GM21360 (cell line): ENCODE results near the gene PHF23.
"Not testable (repeated sequence)": the region's sequence is repeated elsewhere in the genome, so short reads cannot be mapped to it uniquely, and the experiment has no call there.

ENCODE experiments used
- ATAC-seq: cut with Tn5 transposase; IDR thresholded peaks from one replicate; pipeline ENCODE4 v1.9.1; 2021; ENCODE audit warnings: mild to moderate bottlenecking, moderate library complexity; ENCODE audit not compliant: unreplicated experiment

Gene PHF23

GRCh38 chr17:7259555-7259889 is 20.3 kb upstream of the PHF23 start:
- ATAC-seq, result no peak

- no peak for ATAC-seq
These were observed 19.7 kb upstream of the PHF23 start for GRCh38 chr17:7258731-7259554.

GRCh38 chr17:7256766-7257456 is 17.7 kb upstream of the PHF23 start:
- ATAC-seq, result no peak

GRCh38 chr17:7254511-7254910 is 15.3 kb upstream of the PHF23 start:
- ATAC-seq, result no peak

DNA sequence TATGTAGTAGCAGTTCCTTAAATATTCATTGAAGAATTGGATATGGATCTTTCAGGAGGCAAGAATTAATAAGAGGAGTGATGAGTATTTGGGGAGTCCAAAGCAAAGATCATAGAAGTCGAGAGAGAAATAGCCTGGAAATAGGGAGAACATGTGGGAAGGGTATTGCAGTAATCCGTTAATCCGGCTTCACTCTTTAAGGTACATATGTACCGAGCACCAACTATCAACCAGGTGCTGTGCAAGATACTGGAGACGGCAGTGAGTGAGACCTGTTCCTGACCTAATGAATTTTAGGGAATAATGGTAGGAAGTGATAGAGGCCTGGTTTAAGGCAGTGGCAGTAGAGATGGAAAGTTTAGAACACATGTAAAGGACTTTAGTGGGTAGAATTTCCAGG is 13.8 kb upstream of the PHF23 start:
- no peak for ATAC-seq

- ATAC-seq, result peak; percentile 43
These were observed 13.2 kb upstream of the PHF23 start, which contains the start of gene ELP5 for GRCh38 chr17:7252176-7253043. ELP5 (plus strand) TSS chr17:7252215; CDS start chr17:7252551, 336 bp downstream.

- ATAC-seq, result peak; percentile 79
These were observed 12.5 kb upstream of the PHF23 start, which contains the start of gene CTDNEP1 for GRCh38 chr17:7251661-7252175. CTDNEP1 (minus strand) TSS chr17:7251734; CDS start chr17:7251296, 438 bp downstream.

GRCh38 chr17:7250695-7251627 is 11.7 kb upstream of the PHF23 start:
- no peak for ATAC-seq

DNA sequence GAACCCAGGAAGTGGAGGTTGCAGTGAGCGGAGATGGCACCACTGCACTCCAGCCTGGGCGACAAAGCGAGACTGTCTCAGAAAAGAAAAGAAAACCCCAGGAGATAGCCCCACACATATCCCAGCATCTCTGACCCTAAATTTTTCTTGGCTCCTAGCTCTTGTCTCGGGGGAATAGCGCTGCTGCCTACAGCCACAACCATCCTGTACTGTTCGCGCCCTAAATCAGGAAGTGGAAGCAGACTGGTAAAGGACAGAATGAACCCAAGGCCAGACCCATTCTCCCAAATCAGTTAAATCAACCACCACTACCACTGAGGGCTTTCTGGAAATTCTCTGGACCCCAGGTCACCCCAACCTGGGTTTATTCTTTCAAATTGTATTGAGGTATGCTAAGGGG is 10.6 kb upstream of the PHF23 start:
- ATAC-seq, result no peak

GRCh38 chr17:7249214-7249613 is 10.0 kb upstream of the PHF23 start:
- no peak for ATAC-seq

DNA sequence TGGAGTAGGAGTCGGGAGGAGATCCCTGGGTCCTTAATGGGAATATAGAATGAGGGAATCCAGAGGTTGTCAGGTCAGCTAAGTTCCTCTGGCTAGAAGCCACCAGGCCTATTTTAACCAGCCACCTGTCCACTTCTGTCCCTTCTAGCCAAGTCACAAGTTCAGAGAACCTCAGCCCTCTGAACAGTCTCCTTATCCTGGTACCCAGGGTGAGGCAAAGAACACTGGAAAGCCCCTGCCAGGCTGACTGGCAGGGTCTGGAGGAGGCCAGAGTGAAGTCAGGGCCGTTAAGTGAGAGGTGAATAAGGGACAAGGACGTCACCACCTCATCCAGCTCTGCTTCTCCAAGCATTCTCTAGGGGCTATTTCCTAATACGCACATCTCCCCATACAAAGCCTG is 9.5 kb upstream of the PHF23 start:
- ATAC-seq, result no peak

DNA sequence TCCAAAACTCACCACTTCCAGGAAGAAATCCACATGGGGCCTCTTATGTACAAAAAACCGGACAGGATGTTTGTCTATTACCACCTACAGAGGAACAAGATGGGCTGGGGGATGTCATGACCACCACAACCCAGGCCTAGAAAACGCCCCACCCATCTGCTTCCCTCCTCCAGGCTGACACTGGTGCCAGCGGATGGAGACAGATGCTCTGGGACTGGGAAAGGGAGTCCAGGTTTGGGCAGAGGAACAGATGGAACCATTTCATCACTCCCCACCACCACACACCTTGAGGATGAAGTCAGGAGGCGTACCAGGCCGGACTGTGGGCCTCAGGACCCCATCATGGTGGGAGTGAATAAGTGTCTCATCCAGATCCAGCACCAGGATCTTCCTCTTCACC is 7.5 kb upstream of the PHF23 start:
- ATAC-seq, result no peak

DNA sequence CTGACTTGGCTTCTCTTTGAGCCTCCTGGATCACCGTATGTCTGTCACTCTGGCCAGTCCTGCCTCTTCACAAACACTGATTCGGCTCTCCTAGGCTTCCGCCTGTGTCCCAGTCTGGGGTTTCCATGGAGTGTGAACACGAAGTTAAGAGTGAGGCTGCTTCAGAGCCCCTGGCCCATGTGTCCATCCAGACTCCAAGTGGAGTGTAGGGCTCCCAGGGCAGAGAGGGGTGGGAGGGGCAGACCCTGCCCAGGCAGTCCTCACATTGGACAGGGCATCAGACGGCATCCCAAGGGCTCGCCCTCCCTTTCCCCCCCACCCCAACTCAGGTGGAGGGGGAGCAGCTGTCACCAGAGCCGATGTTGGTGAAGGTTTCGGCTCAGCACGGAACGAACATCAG is 4.6 kb upstream of the PHF23 start:
- not testable (repeated sequence) for ATAC-seq

DNA sequence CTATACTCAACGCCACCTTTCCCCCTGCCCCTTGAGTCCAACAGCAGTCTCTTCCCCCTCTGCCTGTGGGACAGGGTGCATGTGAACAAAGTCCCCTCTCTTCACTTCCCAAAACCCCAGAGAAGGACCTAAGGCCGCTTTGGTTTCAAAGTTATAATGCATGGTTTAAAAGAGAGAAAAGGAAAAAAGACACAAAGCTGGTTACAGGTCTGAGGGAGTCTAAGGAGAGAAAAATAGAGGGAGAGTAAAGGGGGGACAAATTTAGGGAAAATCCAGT is 4.1 kb upstream of the PHF23 start:
- no peak for ATAC-seq

DNA sequence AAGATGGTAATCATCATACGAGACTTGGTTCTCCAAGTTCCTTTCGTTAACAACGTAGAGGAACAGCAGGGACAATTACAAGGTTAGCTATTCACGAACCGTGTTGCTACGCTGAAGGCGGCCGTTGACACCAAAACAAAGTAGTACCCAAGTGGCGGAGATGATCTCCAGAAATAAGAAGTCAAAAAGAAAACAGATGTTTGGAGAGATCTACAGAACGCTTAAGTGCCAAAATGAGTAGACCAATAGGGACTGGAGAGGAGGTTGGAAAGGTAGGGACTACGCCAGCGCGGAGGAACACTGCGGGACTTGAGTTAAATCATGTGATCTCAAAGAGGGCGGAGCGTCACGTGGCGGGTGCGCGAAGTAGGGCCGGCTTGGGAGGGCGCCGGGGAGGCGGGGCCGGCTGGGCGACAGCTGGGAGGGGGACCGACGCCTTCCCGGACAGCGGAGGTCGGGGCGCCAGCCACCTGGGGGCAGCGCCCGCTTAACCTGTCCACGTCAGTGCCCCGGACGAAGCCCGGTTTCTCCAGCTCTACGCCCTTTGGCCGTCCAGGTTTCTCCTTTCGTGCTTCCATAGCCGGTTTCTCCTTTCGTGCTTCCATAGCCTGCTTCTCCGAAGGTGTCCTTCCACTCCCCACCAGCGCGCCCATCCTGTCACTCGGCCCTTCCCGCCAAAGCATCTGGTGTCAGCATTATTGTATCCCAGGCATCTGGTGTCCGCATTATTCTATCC is 3.6 kb upstream of the PHF23 start:
- ATAC-seq, result peak; percentile 46

GRCh38 chr17:7241783-7242716 is 2.8 kb upstream of the PHF23 start, which contains the start of gene GABARAP:
GABARAP (minus strand) TSS chr17:7242449; CDS start chr17:7242330, 119 bp downstream.
- ATAC-seq, result peak; percentile 25

DNA sequence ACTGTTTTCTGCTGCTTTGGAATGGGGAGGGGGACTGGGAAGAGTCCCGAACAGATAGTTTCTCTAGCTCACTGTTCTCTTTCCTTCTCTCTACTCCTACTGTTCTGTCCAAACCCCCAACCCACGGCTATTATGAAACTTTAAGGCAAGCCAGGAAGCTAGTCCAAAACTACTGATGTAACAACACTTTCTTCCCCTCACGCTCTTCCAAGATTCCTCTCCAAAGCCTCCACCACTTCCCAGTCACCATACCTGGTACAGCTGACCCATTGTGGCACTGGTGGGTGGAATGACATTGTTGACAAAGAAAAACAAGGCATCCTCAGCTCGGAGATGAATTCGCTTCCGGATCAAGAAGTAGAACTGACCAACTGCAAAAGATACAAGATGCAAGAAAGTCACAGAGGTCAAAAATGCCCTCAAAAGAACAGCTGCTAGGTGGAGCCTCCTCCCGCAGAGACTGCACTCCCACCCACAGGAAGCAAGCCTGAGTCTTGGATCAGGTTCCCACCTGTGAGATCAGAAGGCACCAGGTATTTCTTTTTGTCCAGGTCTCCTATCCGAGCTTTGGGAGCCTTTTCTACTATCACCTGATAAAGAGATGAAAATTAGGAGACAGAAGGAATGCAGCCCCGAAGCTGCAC is 2.0 kb upstream of the PHF23 start:
- no peak for ATAC-seq

DNA sequence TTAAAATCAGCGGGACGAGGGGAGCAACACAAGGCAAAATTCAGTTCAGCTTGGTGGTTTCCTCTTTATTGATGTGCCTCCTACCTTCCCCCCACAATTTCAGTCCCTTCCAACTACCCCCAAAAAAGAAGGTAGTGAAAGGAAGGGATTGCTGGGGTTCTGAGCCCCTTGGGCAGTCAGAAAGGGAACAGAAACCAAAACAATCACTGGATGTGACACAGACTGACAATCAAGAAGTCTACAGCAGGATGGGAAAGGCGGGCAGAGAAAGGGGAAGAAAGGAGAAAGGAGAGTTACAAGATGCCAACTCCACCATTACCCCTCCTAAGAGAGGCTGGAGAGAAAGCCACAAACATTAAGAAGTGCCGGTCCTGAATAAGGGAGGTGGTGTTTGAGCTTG is 1.1 kb upstream of the PHF23 start:
- ATAC-seq, result no peak
